HG02610 (cell line): ENCODE measurements around the gene STRN.

Experiments used
- ATAC-seq: cut with Tn5 transposase; IDR thresholded peaks from one replicate; pipeline ENCODE4 v1.9.1; 2021; ENCODE audit warnings: mild to moderate bottlenecking, moderate library complexity; ENCODE audit not compliant: unreplicated experiment

STRN gene

GRCh38 chr2:36798724-36799123 lies 167.6 kb downstream of the STRN start:
- ATAC-seq = no peak

GRCh38 chr2:36797324-36798070 lies 168.8 kb downstream of the STRN start:
- ATAC-seq = no peak
